ENCODE data around the gene HS3ST5.

DNA sequence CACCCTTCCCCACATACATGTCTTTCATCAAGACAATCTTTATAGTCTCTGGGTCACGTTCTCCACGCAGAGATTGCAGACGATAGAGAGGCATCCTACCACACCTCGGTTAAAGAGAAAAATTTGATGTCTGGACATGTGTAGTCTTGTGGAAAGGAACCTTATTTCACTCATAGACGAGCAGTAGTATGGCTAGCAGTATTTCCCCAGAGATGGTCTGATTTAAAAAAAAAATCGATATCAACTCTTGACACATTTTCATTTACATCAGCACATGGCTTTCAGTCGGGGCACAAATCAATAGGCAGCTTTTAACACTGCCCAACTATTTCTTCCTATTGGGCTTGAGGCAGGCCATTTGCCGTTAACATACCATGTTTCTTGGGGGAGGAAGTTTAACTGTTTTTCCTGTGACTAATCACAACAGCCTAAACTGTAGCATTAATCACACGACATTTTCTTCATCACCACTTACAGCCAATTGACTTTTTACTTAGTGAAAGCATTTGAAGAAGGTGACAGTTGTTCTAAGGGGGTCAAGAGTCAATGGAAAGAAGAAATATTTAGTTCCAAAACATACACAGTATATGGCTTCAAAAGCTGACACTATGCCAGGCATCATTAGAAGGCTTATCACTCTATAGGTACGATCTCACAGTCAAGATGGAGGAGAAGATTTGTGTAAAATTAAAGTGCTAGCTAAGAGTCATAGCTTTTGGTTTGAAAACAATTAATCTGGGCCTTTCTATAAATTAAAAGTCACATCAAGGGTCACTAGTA lies 242.4 kb downstream of the HS3ST5 start:
- TF ChIP-seq, protein P1, sequence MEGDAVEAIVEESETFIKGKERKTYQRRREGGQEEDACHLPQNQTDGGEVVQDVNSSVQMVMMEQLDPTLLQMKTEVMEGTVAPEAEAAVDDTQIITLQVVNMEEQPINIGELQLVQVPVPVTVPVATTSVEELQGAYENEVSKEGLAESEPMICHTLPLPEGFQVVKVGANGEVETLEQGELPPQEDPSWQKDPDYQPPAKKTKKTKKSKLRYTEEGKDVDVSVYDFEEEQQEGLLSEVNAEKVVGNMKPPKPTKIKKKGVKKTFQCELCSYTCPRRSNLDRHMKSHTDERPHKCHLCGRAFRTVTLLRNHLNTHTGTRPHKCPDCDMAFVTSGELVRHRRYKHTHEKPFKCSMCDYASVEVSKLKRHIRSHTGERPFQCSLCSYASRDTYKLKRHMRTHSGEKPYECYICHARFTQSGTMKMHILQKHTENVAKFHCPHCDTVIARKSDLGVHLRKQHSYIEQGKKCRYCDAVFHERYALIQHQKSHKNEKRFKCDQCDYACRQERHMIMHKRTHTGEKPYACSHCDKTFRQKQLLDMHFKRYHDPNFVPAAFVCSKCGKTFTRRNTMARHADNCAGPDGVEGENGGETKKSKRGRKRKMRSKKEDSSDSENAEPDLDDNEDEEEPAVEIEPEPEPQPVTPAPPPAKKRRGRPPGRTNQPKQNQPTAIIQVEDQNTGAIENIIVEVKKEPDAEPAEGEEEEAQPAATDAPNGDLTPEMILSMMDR (IDR thresholded peaks at IDR 0.05; ENCODE audit: low read length), result no peak
- no peak for TF ChIP-seq EZH2 (optimal IDR thresholded peaks at IDR 0.05; ENCODE audit: low read depth, low read length)

Data from MM.1S (cell line).